PC-3 (cell line): ENCODE results near the gene KCNK2.

Source experiments
- EZH2 ChIP-seq: fragments of 300-600 bp; sonication (generic); IDR thresholded peaks from one replicate; pipeline ENCODE4 v1.6.1; 2017; ENCODE audit warnings: antibody characterized with exemption, mild to moderate bottlenecking, low read length; ENCODE audit not compliant: unreplicated experiment
- TF ChIP-seq, protein P1 (sequence below): fragments of 300-600 bp; sonication (generic); conservative IDR thresholded peaks from 2 replicates; pipeline ENCODE4 v1.5.1; 2017; ENCODE audit warnings: antibody characterized with exemption, low read depth, mild to moderate bottlenecking, low read length

DNA sequence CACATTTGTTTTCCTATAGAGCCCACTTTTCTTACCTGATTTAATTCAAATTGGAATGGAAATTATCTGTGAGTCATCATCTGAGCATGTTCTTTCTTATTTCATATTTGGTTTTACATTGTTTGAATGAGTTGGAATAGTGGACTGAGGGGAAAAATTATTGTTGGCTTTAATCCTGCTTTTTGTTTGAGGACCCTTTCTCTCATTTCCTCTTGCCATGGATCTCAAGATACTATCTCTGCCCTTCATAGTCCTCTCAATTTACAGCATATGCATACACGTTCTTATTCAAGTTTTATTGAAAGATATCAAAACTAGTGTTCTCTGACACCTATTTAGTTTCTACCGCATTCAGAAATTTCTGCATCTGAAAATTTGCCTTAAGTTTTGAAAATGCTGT is 5.1 kb downstream of the KCNK2 start:
- TF ChIP-seq, protein P1, sequence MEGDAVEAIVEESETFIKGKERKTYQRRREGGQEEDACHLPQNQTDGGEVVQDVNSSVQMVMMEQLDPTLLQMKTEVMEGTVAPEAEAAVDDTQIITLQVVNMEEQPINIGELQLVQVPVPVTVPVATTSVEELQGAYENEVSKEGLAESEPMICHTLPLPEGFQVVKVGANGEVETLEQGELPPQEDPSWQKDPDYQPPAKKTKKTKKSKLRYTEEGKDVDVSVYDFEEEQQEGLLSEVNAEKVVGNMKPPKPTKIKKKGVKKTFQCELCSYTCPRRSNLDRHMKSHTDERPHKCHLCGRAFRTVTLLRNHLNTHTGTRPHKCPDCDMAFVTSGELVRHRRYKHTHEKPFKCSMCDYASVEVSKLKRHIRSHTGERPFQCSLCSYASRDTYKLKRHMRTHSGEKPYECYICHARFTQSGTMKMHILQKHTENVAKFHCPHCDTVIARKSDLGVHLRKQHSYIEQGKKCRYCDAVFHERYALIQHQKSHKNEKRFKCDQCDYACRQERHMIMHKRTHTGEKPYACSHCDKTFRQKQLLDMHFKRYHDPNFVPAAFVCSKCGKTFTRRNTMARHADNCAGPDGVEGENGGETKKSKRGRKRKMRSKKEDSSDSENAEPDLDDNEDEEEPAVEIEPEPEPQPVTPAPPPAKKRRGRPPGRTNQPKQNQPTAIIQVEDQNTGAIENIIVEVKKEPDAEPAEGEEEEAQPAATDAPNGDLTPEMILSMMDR: no peak
- no peak for TF ChIP-seq EZH2
